ENCODE measurements around the gene CIRBP.

CIRBP gene

GRCh38 chr19:1282588-1283206 lies 13.6 kb downstream of the CIRBP start:
- no peak for TF ChIP-seq CTCF (IDR thresholded peaks at IDR 0.05; ENCODE audit: control insufficient read depth, insufficient read depth, low read depth, low read length, missing control alignments)
- no peak overlapping the region for H3K4me3 ChIP-seq (ENCODE audit: control insufficient read depth, low read depth, low read length)
- no peak for DNase-seq (ENCODE audit: low read depth)

GRCh38 chr19:1283207-1283916 lies 14.2 kb downstream of the CIRBP start:
- no peak overlapping the region for H3K4me3 ChIP-seq (ENCODE audit: control insufficient read depth, low read depth, low read length)
- no peak for TF ChIP-seq CTCF (IDR thresholded peaks at IDR 0.05; ENCODE audit: control insufficient read depth, insufficient read depth, low read depth, low read length, missing control alignments)
- DNase-seq (ENCODE audit: low read depth), result no peak

DNA sequence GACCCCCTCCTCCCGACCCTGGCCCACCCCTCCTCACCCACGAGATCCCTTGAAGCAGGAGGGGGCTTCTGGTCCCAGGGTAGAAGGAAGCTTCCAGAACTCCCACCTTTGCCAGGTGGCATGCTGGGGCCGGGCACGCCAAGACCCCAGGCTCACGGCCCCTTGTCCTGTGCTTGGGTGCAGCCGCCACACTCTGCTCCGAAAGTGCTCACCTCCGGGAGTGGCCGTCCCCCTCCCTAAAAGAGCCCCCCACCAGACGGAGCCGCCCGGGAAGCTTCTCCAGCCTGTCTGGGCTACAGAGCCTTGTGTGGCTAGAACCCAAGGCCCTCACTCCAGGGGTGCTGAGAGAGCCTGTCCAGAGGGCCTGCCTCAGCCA lies 14.8 kb downstream of the CIRBP start:
- no peak overlapping the region for H3K4me3 ChIP-seq (ENCODE audit: control insufficient read depth, low read depth, low read length)
- no peak for DNase-seq (ENCODE audit: low read depth)
- no peak for TF ChIP-seq CTCF (IDR thresholded peaks at IDR 0.05; ENCODE audit: control insufficient read depth, insufficient read depth, low read depth, low read length, missing control alignments)

- DNase-seq (ENCODE audit: low read depth), result no peak
- TF ChIP-seq CTCF (IDR thresholded peaks at IDR 0.05; ENCODE audit: control insufficient read depth, insufficient read depth, low read depth, low read length, missing control alignments), result no peak
- H3K4me3 ChIP-seq (ENCODE audit: control insufficient read depth, low read depth, low read length), result no peak overlapping the region
These were observed 15.3 kb downstream of the CIRBP start for GRCh38 chr19:1284293-1284978.

- no peak for TF ChIP-seq CTCF (IDR thresholded peaks at IDR 0.05; ENCODE audit: control insufficient read depth, insufficient read depth, low read depth, low read length, missing control alignments)
- H3K4me3 ChIP-seq (ENCODE audit: control insufficient read depth, low read depth, low read length), result no peak overlapping the region
- DNase-seq (ENCODE audit: low read depth), result no peak
These were observed 16.0 kb downstream of the CIRBP start for GRCh38 chr19:1284979-1285736.

- no peak for TF ChIP-seq CTCF (IDR thresholded peaks at IDR 0.05; ENCODE audit: control insufficient read depth, insufficient read depth, low read depth, low read length, missing control alignments)
- no peak within 1 kb of the TSS for H3K4me3 ChIP-seq (ENCODE audit: control insufficient read depth, low read depth, low read length)
- DNase-seq (ENCODE audit: low read depth), result no peak
These were observed 16.7 kb downstream of the CIRBP start, which contains the start of gene EFNA2 for GRCh38 chr19:1285737-1286360. TSS of gene EFNA2 (plus strand) at chr19:1285873. CDS start at chr19:1286169, 296 bp downstream.
